ENCODE measurements around the gene MAG. TPM values are rescaled to one million over a fixed set of nuclear protein-coding genes. Genes with fewer than 3 reads are reported as not detected.

MAG gene
- total RNA-seq, 1 experiment from 2014 or later, result 0.46 TPM

DNA sequence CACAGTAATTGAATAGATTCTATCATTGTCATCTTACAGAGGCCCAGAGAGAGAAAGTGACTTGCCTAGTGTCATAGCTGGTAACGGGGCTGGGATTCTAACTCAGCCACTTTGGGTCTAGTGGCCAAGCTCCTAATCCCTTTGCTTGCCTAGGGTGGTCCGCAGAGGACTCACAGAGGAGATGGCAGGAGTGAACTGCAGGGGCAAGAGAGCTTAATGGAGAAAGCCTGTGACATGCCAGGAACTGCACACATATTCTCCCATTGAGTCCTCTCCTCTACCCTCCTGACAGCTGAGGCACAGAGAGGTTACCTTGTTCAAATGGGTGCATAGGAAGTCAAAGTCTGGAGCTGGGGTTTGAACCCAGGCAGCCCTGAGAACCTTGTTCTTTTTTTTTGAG is 40.5 kb upstream of the MAG start (continued):
- TF ChIP-seq OVOL2 (CRISPR knock-in tag; IDR thresholded peaks at IDR 0.05; ENCODE audit: borderline replicate concordance), result no peak
- no peak for TF ChIP-seq NFE2L1 (CRISPR knock-in tag; IDR thresholded peaks at IDR 0.05)
- no peak for TF ChIP-seq ATF1 (CRISPR knock-in tag; IDR thresholded peaks at IDR 0.05)

- Mint-ChIP-seq H3K27ac (peak overlapping the region; percentile 16; the same call in 1 of the 2 replicates), H3K9me3 (no peaks in the 10 kb centered on the region), H3K4me3 (no peak overlapping the region; the same call in 1 of the 2 replicates), H3K36me3 (peaks cover 63% of the 10 kb centered on the region), H3K4me1 (peaks cover 34% of the 10 kb centered on the region), H3K27me3 (ENCODE audit: low read depth) (no peaks in the 10 kb centered on the region)
- ATAC-seq (no peak; the same call in 1 of the 2 replicates), DNase-seq (ENCODE audit: low spot score) (peak; percentile 17)
- CTCF ChIA-PET, result interaction anchor here (1.8 kb wide), 1 partner anchor 111 kb away, joined by 4 read pairs; the partner anchor contains the start of gene FXYD7
- POLR2A ChIA-PET, result no interaction called here
- TF ChIP-seq, protein P1, sequence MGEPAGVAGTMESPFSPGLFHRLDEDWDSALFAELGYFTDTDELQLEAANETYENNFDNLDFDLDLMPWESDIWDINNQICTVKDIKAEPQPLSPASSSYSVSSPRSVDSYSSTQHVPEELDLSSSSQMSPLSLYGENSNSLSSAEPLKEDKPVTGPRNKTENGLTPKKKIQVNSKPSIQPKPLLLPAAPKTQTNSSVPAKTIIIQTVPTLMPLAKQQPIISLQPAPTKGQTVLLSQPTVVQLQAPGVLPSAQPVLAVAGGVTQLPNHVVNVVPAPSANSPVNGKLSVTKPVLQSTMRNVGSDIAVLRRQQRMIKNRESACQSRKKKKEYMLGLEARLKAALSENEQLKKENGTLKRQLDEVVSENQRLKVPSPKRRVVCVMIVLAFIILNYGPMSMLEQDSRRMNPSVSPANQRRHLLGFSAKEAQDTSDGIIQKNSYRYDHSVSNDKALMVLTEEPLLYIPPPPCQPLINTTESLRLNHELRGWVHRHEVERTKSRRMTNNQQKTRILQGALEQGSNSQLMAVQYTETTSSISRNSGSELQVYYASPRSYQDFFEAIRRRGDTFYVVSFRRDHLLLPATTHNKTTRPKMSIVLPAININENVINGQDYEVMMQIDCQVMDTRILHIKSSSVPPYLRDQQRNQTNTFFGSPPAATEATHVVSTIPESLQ (CRISPR knock-in tag; IDR thresholded peaks at IDR 0.05), result no peak
- no peak for TF ChIP-seq NR1H2 (CRISPR knock-in tag; IDR thresholded peaks at IDR 0.05)
- TF ChIP-seq, protein P2, sequence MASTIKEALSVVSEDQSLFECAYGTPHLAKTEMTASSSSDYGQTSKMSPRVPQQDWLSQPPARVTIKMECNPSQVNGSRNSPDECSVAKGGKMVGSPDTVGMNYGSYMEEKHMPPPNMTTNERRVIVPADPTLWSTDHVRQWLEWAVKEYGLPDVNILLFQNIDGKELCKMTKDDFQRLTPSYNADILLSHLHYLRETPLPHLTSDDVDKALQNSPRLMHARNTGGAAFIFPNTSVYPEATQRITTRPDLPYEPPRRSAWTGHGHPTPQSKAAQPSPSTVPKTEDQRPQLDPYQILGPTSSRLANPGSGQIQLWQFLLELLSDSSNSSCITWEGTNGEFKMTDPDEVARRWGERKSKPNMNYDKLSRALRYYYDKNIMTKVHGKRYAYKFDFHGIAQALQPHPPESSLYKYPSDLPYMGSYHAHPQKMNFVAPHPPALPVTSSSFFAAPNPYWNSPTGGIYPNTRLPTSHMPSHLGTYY (CRISPR knock-in tag; IDR thresholded peaks at IDR 0.05), result no peak
- TF ChIP-seq ZNF138 (CRISPR knock-in tag; conservative IDR thresholded peaks at IDR 0.05), result no peak
- peak; percentile 75; the same call in 1 of the 2 replicates for TF ChIP-seq FOXP4 (CRISPR knock-in tag; IDR thresholded peaks at IDR 0.05)
- no peak for TF ChIP-seq ZNF671 (CRISPR knock-in tag; IDR thresholded peaks at IDR 0.05)
- no peak for TF ChIP-seq MYBL2 (CRISPR knock-in tag; IDR thresholded peaks at IDR 0.05)
- no peak for TF ChIP-seq ZNF416 (CRISPR knock-in tag; IDR thresholded peaks at IDR 0.05)
- no peak for TF ChIP-seq EMX1 (CRISPR knock-in tag; IDR thresholded peaks at IDR 0.05)
- TF ChIP-seq, protein P3, sequence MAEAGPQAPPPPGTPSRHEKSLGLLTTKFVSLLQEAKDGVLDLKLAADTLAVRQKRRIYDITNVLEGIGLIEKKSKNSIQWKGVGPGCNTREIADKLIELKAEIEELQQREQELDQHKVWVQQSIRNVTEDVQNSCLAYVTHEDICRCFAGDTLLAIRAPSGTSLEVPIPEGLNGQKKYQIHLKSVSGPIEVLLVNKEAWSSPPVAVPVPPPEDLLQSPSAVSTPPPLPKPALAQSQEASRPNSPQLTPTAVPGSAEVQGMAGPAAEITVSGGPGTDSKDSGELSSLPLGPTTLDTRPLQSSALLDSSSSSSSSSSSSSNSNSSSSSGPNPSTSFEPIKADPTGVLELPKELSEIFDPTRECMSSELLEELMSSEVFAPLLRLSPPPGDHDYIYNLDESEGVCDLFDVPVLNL (CRISPR knock-in tag; IDR thresholded peaks at IDR 0.05; ENCODE audit: borderline replicate concordance, low read depth), result no peak
- 0 out of 2 replicates have a peak, but pooled peaks have one; percentile 17 for TF ChIP-seq NFE2L1 (CRISPR knock-in tag; IDR thresholded peaks at IDR 0.05)
- TF ChIP-seq SMAD3 (CRISPR knock-in tag; IDR thresholded peaks at IDR 0.05; ENCODE audit: borderline replicate concordance), result no peak
- TF ChIP-seq, protein P4, sequence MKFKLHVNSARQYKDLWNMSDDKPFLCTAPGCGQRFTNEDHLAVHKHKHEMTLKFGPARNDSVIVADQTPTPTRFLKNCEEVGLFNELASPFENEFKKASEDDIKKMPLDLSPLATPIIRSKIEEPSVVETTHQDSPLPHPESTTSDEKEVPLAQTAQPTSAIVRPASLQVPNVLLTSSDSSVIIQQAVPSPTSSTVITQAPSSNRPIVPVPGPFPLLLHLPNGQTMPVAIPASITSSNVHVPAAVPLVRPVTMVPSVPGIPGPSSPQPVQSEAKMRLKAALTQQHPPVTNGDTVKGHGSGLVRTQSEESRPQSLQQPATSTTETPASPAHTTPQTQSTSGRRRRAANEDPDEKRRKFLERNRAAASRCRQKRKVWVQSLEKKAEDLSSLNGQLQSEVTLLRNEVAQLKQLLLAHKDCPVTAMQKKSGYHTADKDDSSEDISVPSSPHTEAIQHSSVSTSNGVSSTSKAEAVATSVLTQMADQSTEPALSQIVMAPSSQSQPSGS (CRISPR knock-in tag; IDR thresholded peaks at IDR 0.05; ENCODE audit: borderline replicate concordance, low read depth), result no peak
- TF ChIP-seq, protein P5, sequence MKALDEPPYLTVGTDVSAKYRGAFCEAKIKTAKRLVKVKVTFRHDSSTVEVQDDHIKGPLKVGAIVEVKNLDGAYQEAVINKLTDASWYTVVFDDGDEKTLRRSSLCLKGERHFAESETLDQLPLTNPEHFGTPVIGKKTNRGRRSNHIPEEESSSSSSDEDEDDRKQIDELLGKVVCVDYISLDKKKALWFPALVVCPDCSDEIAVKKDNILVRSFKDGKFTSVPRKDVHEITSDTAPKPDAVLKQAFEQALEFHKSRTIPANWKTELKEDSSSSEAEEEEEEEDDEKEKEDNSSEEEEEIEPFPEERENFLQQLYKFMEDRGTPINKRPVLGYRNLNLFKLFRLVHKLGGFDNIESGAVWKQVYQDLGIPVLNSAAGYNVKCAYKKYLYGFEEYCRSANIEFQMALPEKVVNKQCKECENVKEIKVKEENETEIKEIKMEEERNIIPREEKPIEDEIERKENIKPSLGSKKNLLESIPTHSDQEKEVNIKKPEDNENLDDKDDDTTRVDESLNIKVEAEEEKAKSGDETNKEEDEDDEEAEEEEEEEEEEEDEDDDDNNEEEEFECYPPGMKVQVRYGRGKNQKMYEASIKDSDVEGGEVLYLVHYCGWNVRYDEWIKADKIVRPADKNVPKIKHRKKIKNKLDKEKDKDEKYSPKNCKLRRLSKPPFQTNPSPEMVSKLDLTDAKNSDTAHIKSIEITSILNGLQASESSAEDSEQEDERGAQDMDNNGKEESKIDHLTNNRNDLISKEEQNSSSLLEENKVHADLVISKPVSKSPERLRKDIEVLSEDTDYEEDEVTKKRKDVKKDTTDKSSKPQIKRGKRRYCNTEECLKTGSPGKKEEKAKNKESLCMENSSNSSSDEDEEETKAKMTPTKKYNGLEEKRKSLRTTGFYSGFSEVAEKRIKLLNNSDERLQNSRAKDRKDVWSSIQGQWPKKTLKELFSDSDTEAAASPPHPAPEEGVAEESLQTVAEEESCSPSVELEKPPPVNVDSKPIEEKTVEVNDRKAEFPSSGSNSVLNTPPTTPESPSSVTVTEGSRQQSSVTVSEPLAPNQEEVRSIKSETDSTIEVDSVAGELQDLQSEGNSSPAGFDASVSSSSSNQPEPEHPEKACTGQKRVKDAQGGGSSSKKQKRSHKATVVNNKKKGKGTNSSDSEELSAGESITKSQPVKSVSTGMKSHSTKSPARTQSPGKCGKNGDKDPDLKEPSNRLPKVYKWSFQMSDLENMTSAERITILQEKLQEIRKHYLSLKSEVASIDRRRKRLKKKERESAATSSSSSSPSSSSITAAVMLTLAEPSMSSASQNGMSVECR (CRISPR knock-in tag; IDR thresholded peaks at IDR 0.05; ENCODE audit: borderline replicate concordance), result no peak
- TF ChIP-seq, protein P6, sequence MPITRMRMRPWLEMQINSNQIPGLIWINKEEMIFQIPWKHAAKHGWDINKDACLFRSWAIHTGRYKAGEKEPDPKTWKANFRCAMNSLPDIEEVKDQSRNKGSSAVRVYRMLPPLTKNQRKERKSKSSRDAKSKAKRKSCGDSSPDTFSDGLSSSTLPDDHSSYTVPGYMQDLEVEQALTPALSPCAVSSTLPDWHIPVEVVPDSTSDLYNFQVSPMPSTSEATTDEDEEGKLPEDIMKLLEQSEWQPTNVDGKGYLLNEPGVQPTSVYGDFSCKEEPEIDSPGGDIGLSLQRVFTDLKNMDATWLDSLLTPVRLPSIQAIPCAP (CRISPR knock-in tag; IDR thresholded peaks at IDR 0.05), result no peak
- TF ChIP-seq FOXK1 (CRISPR knock-in tag; IDR thresholded peaks at IDR 0.05), result 0 out of 2 replicates have a peak, but pooled peaks have one; percentile 34
- TF ChIP-seq, protein P7, sequence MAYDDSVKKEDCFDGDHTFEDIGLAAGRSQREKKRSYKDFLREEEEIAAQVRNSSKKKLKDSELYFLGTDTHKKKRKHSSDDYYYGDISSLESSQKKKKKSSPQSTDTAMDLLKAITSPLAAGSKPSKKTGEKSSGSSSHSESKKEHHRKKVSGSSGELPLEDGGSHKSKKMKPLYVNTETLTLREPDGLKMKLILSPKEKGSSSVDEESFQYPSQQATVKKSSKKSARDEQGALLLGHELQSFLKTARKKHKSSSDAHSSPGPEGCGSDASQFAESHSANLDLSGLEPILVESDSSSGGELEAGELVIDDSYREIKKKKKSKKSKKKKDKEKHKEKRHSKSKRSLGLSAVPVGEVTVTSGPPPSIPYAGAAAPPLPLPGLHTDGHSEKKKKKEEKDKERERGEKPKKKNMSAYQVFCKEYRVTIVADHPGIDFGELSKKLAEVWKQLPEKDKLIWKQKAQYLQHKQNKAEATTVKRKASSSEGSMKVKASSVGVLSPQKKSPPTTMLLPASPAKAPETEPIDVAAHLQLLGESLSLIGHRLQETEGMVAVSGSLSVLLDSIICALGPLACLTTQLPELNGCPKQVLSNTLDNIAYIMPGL (CRISPR knock-in tag; IDR thresholded peaks at IDR 0.05), result no peak
These were observed 38.4 kb upstream of the MAG start for GRCh38 chr19:35253316-35254286.
